K562 (cell line): ENCODE data around the gene UBAP2. TPM values are rescaled to one million over a fixed set of nuclear protein-coding genes. Genes with fewer than 3 reads are reported as not detected.

Experiments
- ATAC-seq: fragments of 200-7000 bp; cut with Tn5 transposase; 3 replicates; pipeline ENCODE4 v1.9.1; 2020; ENCODE audit warnings: moderate library complexity
- BruUV-seq: library from RNA; stranded (reverse); fragments of 400-500 nt; replicated peaks from 2 replicates; lab custom pipeline; 2021; lab: Mats Ljungman, UMichigan
- CTCF ChIA-PET: fragments of 300-600 bp; formaldehyde crosslinking; extraction: SDS; loops from one replicate; lab custom pipeline; 2021; ENCODE audit warnings: low intra/inter-chr PET ratio; lab: Yijun Ruan, JAX
- POLR2A ChIA-PET: fragments of 300-600, 350-650 bp; sonication (Branson Sonifier 250); formaldehyde crosslinking; extraction: SDS; loops from one replicate; lab custom pipeline; 2021; ENCODE audit warnings: antibody characterized with exemption, inconsistent platforms; lab: Yijun Ruan, JAX
- DNase-seq, 4 experiments: peaks; one replicate each; pipeline versions ENCODE4 v3.0.0 to v3.0.0-alpha.2; 2011 to 2018; ENCODE audit warnings: low spot score in 3 of 4, mixed read lengths in 3 of 4; ENCODE audit errors: extremely low read depth in 1 of 4
- FAIRE-seq: peaks from 2 replicates; lab custom pipeline; 2011; peaks lifted over from hg19 to GRCh38; lab: Jason Lieb, UNC
- H2AFZ ChIP-seq: 2 replicates; pipeline ENCODE4 v1.6.0; 2011; ENCODE audit warnings: low read depth, low read length, control low read depth, inconsistent platforms
- H3K27ac ChIP-seq: fragments of 200-600 bp; 3 replicates; pipeline ENCODE4 v1.8.0; 2011; ENCODE audit warnings: low read depth, mild to moderate bottlenecking, control low read depth, inconsistent platforms, low read length, moderate library complexity, mixed read lengths; ENCODE audit errors: extremely low read depth
- H3K27me3 ChIP-seq, 2 experiments: fragments of 300-600 bp in 1 of 2; 2 replicates in 1 of 2; 3 replicates in 1 of 2; pipeline versions ENCODE4 v1.6.0 to v1.8.0; 2011; ENCODE audit warnings: inconsistent platforms in 2 of 2, low read length in 2 of 2, mild to moderate bottlenecking in 1 of 2, mixed read lengths in 1 of 2, moderate library complexity in 1 of 2; ENCODE audit not compliant: control insufficient read depth in 2 of 2, insufficient read depth in 2 of 2
- H3K36me3 ChIP-seq: fragments of 300-600 bp; 3 replicates; pipeline ENCODE4 v1.8.0; 2011; ENCODE audit warnings: mild to moderate bottlenecking, low read length, inconsistent platforms; ENCODE audit not compliant: control insufficient read depth, insufficient read depth
- H3K4me1 ChIP-seq, 2 experiments: fragments of 200-600 bp in 1 of 2; replicated peaks in 1 of 2; 2 replicates in 1 of 2; 3 replicates in 1 of 2; pipeline versions ENCODE4 v1.5.1 to v1.8.0; 2011; ENCODE audit warnings: inconsistent platforms in 2 of 2, low read length in 2 of 2, mild to moderate bottlenecking in 1 of 2, mixed read lengths in 1 of 2, moderate library complexity in 1 of 2; ENCODE audit not compliant: control insufficient read depth in 2 of 2, insufficient read depth in 2 of 2
- H3K4me2 ChIP-seq: 2 replicates; pipeline ENCODE4 v1.6.1; 2011; ENCODE audit warnings: low read length, control low read depth, inconsistent platforms, mixed read lengths; ENCODE audit not compliant: insufficient read depth
- H3K4me3 ChIP-seq: fragments of 200-600 bp; sonication (generic), shearing (Covaris generic); 2 replicates; pipeline ENCODE4 v1.5.1; 2016; ENCODE audit warnings: control low read depth, inconsistent platforms
- H3K79me2 ChIP-seq: fragments of 200-600 bp; 3 replicates; pipeline ENCODE4 v1.8.0; 2011; ENCODE audit warnings: low read length, inconsistent platforms; ENCODE audit not compliant: control insufficient read depth, insufficient read depth
- H3K9ac ChIP-seq, 2 experiments: 2 replicates each; pipeline versions ENCODE4 v1.6.0 to v1.6.1; 2011; ENCODE audit warnings: low read depth in 2 of 2, low read length in 2 of 2, control low read depth in 1 of 2, inconsistent platforms in 1 of 2, mild to moderate bottlenecking in 1 of 2, mixed read lengths in 1 of 2; ENCODE audit not compliant: insufficient read depth in 1 of 2
- H3K9me1 ChIP-seq: one replicate; pipeline ENCODE4 v1.6.0; 2011; ENCODE audit warnings: inconsistent platforms, mild to moderate bottlenecking, low read length, moderate library complexity; ENCODE audit not compliant: control insufficient read depth, insufficient read depth
- H3K9me3 ChIP-seq: replicated peaks from 2 replicates; pipeline ENCODE4 v1.5.1; 2011; ENCODE audit warnings: low read depth, low read length, inconsistent platforms; ENCODE audit not compliant: control insufficient read depth, insufficient read depth
- H4K20me1 ChIP-seq: replicated peaks from 2 replicates; pipeline ENCODE4 v1.6.1; 2011; ENCODE audit warnings: low read length, inconsistent platforms, mixed read lengths; ENCODE audit not compliant: control insufficient read depth, insufficient read depth
- CGGBP1 ChIP-seq: fragments of 250-450 bp; sonication (Bioruptor Pico); IDR thresholded peaks from 2 replicates; pipeline ENCODE4 v1.9.0; 2021; ENCODE audit warnings: mild to moderate bottlenecking
- CHCHD3 ChIP-seq: fragments of 250-450 bp; sonication (Bioruptor Pico); IDR thresholded peaks from 2 replicates; pipeline ENCODE4 v2.1.2; 2022; ENCODE audit warnings: mild to moderate bottlenecking
- ETS2 ChIP-seq: IDR thresholded peaks from 2 replicates; pipeline ENCODE4 v1.6.1; 2016; ENCODE audit warnings: borderline replicate concordance, missing genetic modification characterization, mild to moderate bottlenecking, moderate library complexity, missing compliant biosample characterization; ENCODE audit not compliant: poor library complexity, severe bottlenecking
- HLTF ChIP-seq: fragments of 450-650 bp; IDR thresholded peaks from 2 replicates; pipeline ENCODE4 v1.6.1; 2016
- NFYB ChIP-seq: IDR thresholded peaks from 2 replicates; pipeline ENCODE4 v1.6.1; 2011; ENCODE audit warnings: mild to moderate bottlenecking, moderate library complexity; ENCODE audit not compliant: insufficient read length; ENCODE audit errors: extremely low read depth
- POLR2A ChIP-seq: fragments of 450-650 bp; conservative IDR thresholded peaks from 2 replicates; pipeline ENCODE4 v1.6.1; 2016
- POLR2AphosphoS5 ChIP-seq: IDR thresholded peaks from 2 replicates; pipeline ENCODE4 v1.6.1; 2011; ENCODE audit warnings: mild to moderate bottlenecking, low read depth, low read length, moderate library complexity; ENCODE audit not compliant: control insufficient read depth, insufficient read depth
- SREBF2 ChIP-seq: sonication (generic); formaldehyde crosslinking; IDR thresholded peaks from 2 replicates; pipeline ENCODE4 v1.4.0; 2020; ENCODE audit warnings: mild to moderate bottlenecking, missing genetic modification reagents
- ZBTB8A ChIP-seq: fragments of 450-650 bp; IDR thresholded peaks from 2 replicates; pipeline ENCODE4 v1.6.1; 2018; ENCODE audit warnings: mild to moderate bottlenecking, moderate library complexity; ENCODE audit not compliant: partially characterized antibody
- ZFP36 ChIP-seq: fragments of 150-350 bp; IDR thresholded peaks from 2 replicates; pipeline ENCODE4 v1.6.1; 2018; ENCODE audit warnings: low read length, low read depth; ENCODE audit not compliant: partially characterized antibody
- WGBS: fragments of 100-300 bp; shearing (Covaris generic); methylation state at CpG from one replicate; pipeline ENCODE4 v1.1.6; 2016; ENCODE audit warnings: low coverage, mixed read lengths; ENCODE audit not compliant: insufficient coverage; ENCODE audit errors: missing lambda C conversion rate; 5-methylcytosine and 5-hydroxymethylcytosine counted together
- in situ Hi-C: fragments of 300-500 bp; cut with MboI; formaldehyde crosslinking; loops from 4 replicates; pipeline ENCODE4 v1.15.0; 2018; ENCODE audit warnings: inconsistent platforms, mixed read lengths
- intact Hi-C: fragments of 100-400 bp; cut with micrococcal nuclease; formaldehyde crosslinking; loops from 2 replicates; pipeline ENCODE4 v1.14.2; 2022
- polyA plus RNA-seq, 8 experiments: library from polyadenylated mRNA; depleted of rRNA in 4 of 8; stranded (reverse) in 5 of 8; unstranded in 3 of 8; fragments of >200 nt; fragmentation: Nextera tagmentation in 2 of 8; fragmentation: Illumina TruSeq in 1 of 8; extraction: Ambion mirVana in 2 of 8; extraction: Trizol in 1 of 8; gene quantifications; 2 replicates each; pipeline versions ENCODE4 v1.2.1 to v1.2.3, GENCODE V29; 2011 to 2014; ENCODE audit warnings: inconsistent platforms in 1 of 8, missing spikeins in 1 of 8
- total RNA-seq, 7 experiments: library from RNA; depleted of rRNA in 6 of 7; stranded (reverse); fragments of >200 nt in 6 of 7; fragmentation: Illumina TruSeq in 2 of 7; extraction: Trizol in 2 of 7; gene quantifications; 2 replicates each; pipeline versions ENCODE4 v1.2.1 to v1.2.3, GENCODE V29; 2011 to 2021; ENCODE audit warnings: low replicate concordance in 1 of 7
- TF ChIP-seq, protein P1 (sequence below): fragments of 450-650 bp; IDR thresholded peaks from 2 replicates; pipeline ENCODE4 v1.6.1; 2018; ENCODE audit not compliant: partially characterized antibody

The UBAP2 gene
- total and polyA plus RNA-seq, 9 of the 15 experiments (the other 6 are each of a cell fraction or from before 2014, with no cell fraction given) = 8.7 to 47.9 (median 18.7) TPM

GRCh38 chr9:33923079-33923478 lies 125.6 kb downstream of the UBAP2 start:
- Histone ChIP-seq H3K9ac (no peak overlapping the region), H3K27ac (no peak overlapping the region), H3K4me1 (no peaks in the 10 kb centered on the region), H3K4me2 (no peak overlapping the region), H3K9me3 (no peaks in the 10 kb centered on the region), H3K4me3 (no peak overlapping the region), H2AFZ (no peak overlapping the region), H3K36me3 (peaks cover 100% of the 10 kb centered on the region), H3K9me1 (no peaks in the 10 kb centered on the region), H4K20me1 (no peaks in the 10 kb centered on the region), H3K27me3 (no peaks in the 10 kb centered on the region), H3K79me2 (no peaks in the 10 kb centered on the region)
- in situ Hi-C loops (no loop called here), intact Hi-C loops (loop anchor here (10.0 kb wide), 2 partner anchors 152 to 188 kb away; no protein-coding TSS in a partner anchor)
- no peak for ATAC-seq
- POLR2A ChIA-PET = no interaction called here
- WGBS = 92% methylated on average over 4 of the region's 4 CpGs
- BruUV-seq = no TSS peak
- no peak for DNase-seq
- no peak for FAIRE-seq
- TF ChIP-seq POLR2A = 0 out of 2 replicates have a peak, but pooled peaks have one; percentile 19
- no peak for TF ChIP-seq HLTF
- TF ChIP-seq POLR2AphosphoS5 = peak; percentile 6; the same call in 1 of the 2 replicates
- TF ChIP-seq SREBF2 = no peak
- no peak for TF ChIP-seq NFYB
- TF ChIP-seq ETS2 (tag) = no peak
- TF ChIP-seq, protein P1, sequence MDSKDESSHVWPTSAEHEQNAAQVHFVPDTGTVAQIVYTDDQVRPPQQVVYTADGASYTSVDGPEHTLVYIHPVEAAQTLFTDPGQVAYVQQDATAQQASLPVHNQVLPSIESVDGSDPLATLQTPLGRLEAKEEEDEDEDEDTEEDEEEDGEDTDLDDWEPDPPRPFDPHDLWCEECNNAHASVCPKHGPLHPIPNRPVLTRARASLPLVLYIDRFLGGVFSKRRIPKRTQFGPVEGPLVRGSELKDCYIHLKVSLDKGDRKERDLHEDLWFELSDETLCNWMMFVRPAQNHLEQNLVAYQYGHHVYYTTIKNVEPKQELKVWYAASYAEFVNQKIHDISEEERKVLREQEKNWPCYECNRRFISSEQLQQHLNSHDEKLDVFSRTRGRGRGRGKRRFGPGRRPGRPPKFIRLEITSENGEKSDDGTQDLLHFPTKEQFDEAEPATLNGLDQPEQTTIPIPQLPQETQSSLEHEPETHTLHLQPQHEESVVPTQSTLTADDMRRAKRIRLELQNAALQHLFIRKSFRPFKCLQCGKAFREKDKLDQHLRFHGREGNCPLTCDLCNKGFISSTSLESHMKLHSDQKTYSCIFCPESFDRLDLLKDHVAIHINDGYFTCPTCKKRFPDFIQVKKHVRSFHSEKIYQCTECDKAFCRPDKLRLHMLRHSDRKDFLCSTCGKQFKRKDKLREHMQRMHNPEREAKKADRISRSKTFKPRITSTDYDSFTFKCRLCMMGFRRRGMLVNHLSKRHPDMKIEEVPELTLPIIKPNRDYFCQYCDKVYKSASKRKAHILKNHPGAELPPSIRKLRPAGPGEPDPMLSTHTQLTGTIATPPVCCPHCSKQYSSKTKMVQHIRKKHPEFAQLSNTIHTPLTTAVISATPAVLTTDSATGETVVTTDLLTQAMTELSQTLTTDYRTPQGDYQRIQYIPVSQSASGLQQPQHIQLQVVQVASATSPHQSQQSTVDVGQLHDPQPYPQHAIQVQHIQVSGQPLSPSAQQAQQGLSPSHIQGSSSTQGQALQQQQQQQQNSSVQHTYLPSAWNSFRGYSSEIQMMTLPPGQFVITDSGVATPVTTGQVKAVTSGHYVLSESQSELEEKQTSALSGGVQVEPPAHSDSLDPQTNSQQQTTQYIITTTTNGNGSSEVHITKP = no peak
- no peak for TF ChIP-seq ZBTB8A
- no peak for TF ChIP-seq ZFP36
- TF ChIP-seq CGGBP1 (CRISPR knock-in tag) = no peak
- TF ChIP-seq CHCHD3 = no peak
- CTCF ChIA-PET = no interaction called here
